ENCODE results near the gene TWIST2. TPM values are rescaled to one million over a fixed set of nuclear protein-coding genes. Genes with fewer than 3 reads are reported as not detected.

Gene TWIST2
- total RNA-seq, 2 donors from 2014 or later: 23.5 to 52.9 TPM

GRCh38 chr2:238841542-238842164 lies 6.2 kb upstream of the TWIST2 start:
- 71% methylated on average over 10 of the region's 10 CpGs for WGBS
- no peaks in the 10 kb centered on the region for H3K27me3 ChIP-seq (replicated peaks; ENCODE audit: insufficient read depth)
- no peak overlapping the region for H3K27ac ChIP-seq
- H3K4me1 ChIP-seq (replicated peaks): no peaks in the 10 kb centered on the region
- intact Hi-C loops (cut with DNase I): no loop called here
- no peaks in the 10 kb centered on the region for H3K9me3 ChIP-seq
- H3K4me3 ChIP-seq: no peak overlapping the region
- no peak for TF ChIP-seq POLR2A (IDR thresholded peaks at IDR 0.05)
- no peak for TF ChIP-seq POLR2AphosphoS5 (IDR thresholded peaks at IDR 0.05)
- TF ChIP-seq CTCF (IDR thresholded peaks at IDR 0.05): no peak
- no peaks in the 10 kb centered on the region for H3K36me3 ChIP-seq
- DNase-seq (ENCODE audit: low spot score): no peak

GRCh38 chr2:238843476-238843875 lies 4.4 kb upstream of the TWIST2 start:
- Histone ChIP-seq H3K36me3 (no peaks in the 10 kb centered on the region), H3K27ac (no peak overlapping the region), H3K4me3 (no peak overlapping the region), H3K27me3 (replicated peaks; ENCODE audit: insufficient read depth) (peaks cover 7% of the 10 kb centered on the region), H3K4me1 (replicated peaks) (no peaks in the 10 kb centered on the region), H3K9me3 (no peaks in the 10 kb centered on the region)
- WGBS: 73% methylated on average over 3 of the region's 3 CpGs
- no peak for DNase-seq (ENCODE audit: low spot score)
- TF ChIP-seq CTCF (IDR thresholded peaks at IDR 0.05): no peak
- TF ChIP-seq POLR2A (IDR thresholded peaks at IDR 0.05): no peak
- TF ChIP-seq POLR2AphosphoS5 (IDR thresholded peaks at IDR 0.05): no peak
- intact Hi-C loops (cut with DNase I): no loop called here

- Histone ChIP-seq H3K4me1 (replicated peaks) (no peaks in the 10 kb centered on the region), H3K36me3 (no peaks in the 10 kb centered on the region), H3K9me3 (no peaks in the 10 kb centered on the region), H3K27ac (peak overlapping the region; percentile 86), H3K27me3 (replicated peaks; ENCODE audit: insufficient read depth) (peaks cover 11% of the 10 kb centered on the region), H3K4me3 (peak overlapping the region in 1 of 2 donors; percentile 54)
- intact Hi-C loops (cut with DNase I): loop anchor here (5.0 kb wide), 2 partner anchors 102 to 118 kb away; no protein-coding TSS in a partner anchor
- WGBS: 73% methylated on average over 21 of the region's 21 CpGs
- DNase-seq (ENCODE audit: low spot score): no peak
- TF ChIP-seq CTCF (IDR thresholded peaks at IDR 0.05) (no peak), POLR2A (IDR thresholded peaks at IDR 0.05) (no peak), POLR2AphosphoS5 (IDR thresholded peaks at IDR 0.05) (no peak)
These were observed 2.1 kb upstream of the TWIST2 start for GRCh38 chr2:238845583-238846377.

GRCh38 chr2:238846378-238846627 lies 1.6 kb upstream of the TWIST2 start:
- Histone ChIP-seq H3K27ac (peak overlapping the region; percentile 86), H3K9me3 (no peaks in the 10 kb centered on the region), H3K4me1 (replicated peaks) (no peaks in the 10 kb centered on the region), H3K36me3 (no peaks in the 10 kb centered on the region), H3K4me3 (peak overlapping the region; percentile 48 to 54), H3K27me3 (replicated peaks; ENCODE audit: insufficient read depth) (peaks cover 11% of the 10 kb centered on the region)
- no peak for TF ChIP-seq POLR2AphosphoS5 (IDR thresholded peaks at IDR 0.05)
- no peak for TF ChIP-seq CTCF (IDR thresholded peaks at IDR 0.05)
- TF ChIP-seq POLR2A (IDR thresholded peaks at IDR 0.05): no peak
- no peak for DNase-seq (ENCODE audit: low spot score)
- intact Hi-C loops (cut with DNase I): loop anchor here (5.0 kb wide), 2 partner anchors 101 to 119 kb away; no protein-coding TSS in a partner anchor
- 48% methylated on average over 19 of the region's 19 CpGs for WGBS

Data from prostate gland (tissue), 2 donors.